GM12891 (cell line): ENCODE data around the gene BLOC1S2. TPM values are rescaled to one million over a fixed set of nuclear protein-coding genes. Genes with fewer than 3 reads are reported as not detected.

ENCODE experiments used
- DNase-seq: peaks from one replicate; pipeline ENCODE4 v3.0.0; 2011; ENCODE audit warnings: low spot score; ENCODE audit not compliant: insufficient read length
- FAIRE-seq: peaks from 2 replicates; lab custom pipeline; 2011; peaks lifted over from hg19 to GRCh38; lab: Jason Lieb, UNC
- PAX5 ChIP-seq: IDR thresholded peaks from 2 replicates; pipeline ENCODE4 v1.6.1; 2011; ENCODE audit warnings: low read length, moderate library complexity, mild to moderate bottlenecking; ENCODE audit not compliant: insufficient read depth, severe bottlenecking
- POLR2A ChIP-seq: IDR thresholded peaks from 2 replicates; pipeline ENCODE4 v1.6.1; 2011; ENCODE audit warnings: low read depth, low read length, control low read depth
- POLR2AphosphoS5 ChIP-seq: IDR thresholded peaks from 2 replicates; pipeline ENCODE4 v1.6.1; 2011; ENCODE audit warnings: low read depth, low read length, control low read depth
- POU2F2 ChIP-seq: IDR thresholded peaks from 2 replicates; pipeline ENCODE4 v1.6.1; 2011; ENCODE audit warnings: low read depth, mild to moderate bottlenecking, control low read depth, low read length, moderate library complexity
- SPI1 ChIP-seq: IDR thresholded peaks from 2 replicates; pipeline ENCODE4 v1.6.1; 2011; ENCODE audit warnings: low read depth, low read length, control low read depth
- TAF1 ChIP-seq: IDR thresholded peaks from 2 replicates; pipeline ENCODE4 v1.6.1; 2011; ENCODE audit warnings: low read depth, low read length, control low read depth
- polyA plus RNA-seq: library from polyadenylated mRNA; unstranded; fragments of >200 nt; gene quantifications from one replicate; pipeline ENCODE4 v1.2.1, GENCODE V29; 2012; ENCODE audit warnings: low read depth, missing spikeins, inconsistent platforms; ENCODE audit not compliant: missing spikeins

Gene BLOC1S2
- 77.0 TPM for polyA plus RNA-seq

DNA sequence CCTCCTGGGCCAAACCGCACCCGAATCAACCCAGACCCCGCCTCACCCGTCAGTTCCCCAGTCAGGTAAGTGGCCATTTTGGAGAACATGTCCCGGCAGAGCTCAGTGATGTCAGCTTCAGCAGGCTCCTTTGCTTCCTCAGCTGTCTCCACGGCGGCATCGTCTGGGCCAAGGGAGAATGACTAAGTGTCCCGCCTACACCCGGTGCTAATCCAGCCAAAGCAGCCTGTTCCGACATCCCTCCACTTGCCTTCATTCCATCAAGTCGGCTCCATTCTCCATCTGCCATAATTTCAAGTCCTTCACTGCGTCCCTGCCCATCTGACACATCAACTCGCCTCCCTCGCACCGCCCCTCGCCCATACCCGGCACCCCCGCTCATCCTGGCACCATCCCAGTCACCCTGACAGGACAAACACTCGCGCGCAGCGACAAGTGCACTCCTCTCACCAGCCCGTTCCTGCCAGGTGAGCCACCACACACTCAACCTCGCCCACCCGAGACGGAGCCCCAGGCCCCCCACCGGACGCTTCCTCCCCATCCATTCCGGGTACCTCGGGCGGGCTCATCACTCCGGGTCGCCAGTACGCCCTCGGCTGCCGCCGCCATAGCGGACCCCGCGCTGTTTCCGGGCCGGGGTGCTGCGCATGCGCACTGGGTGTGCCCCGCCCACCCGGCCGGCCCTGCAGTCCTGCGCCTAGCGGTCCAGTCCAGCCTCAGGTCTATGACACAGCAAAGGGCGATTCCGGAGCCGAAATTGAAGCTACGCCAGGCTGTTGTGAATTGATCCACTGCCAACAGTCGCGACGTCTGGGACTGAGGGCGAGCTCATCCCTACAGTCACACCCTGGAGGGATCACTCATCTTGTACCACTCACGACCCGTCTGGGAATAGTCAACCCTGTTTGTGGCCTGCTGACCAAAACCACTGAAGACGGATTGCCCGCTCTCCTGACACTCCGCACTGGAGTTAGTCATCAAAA lies at the start of gene BLOC1S2:
TSS of gene BLOC1S2 (minus strand) at position 630 of the 983 bp plus-strand sequence. CDS start at position 609, 21 bp downstream.
- TF ChIP-seq POU2F2 (peak; percentile 67; the same call in 1 of the 2 replicates), POLR2AphosphoS5 (peak; percentile 84), POLR2A (peak; percentile 88), TAF1 (peak; percentile 82), SPI1 (0 out of 2 replicates have a peak, but pooled peaks have one; percentile 9), PAX5 (no peak)
- FAIRE-seq (peak; percentile 96), DNase-seq (peak; percentile 92)

- TF ChIP-seq POLR2AphosphoS5: no peak
- TF ChIP-seq POLR2A: no peak
- no peak for TF ChIP-seq TAF1
- TF ChIP-seq PAX5: no peak
- no peak for TF ChIP-seq POU2F2
- no peak for TF ChIP-seq SPI1
- DNase-seq (no peak), FAIRE-seq (no peak)
These were observed 48.3 kb upstream of the BLOC1S2 start for GRCh38 chr10:100334762-100335161.

GRCh38 chr10:100333661-100334440 lies 47.4 kb upstream of the BLOC1S2 start:
- FAIRE-seq (no peak), DNase-seq (no peak)
- TF ChIP-seq POU2F2: no peak
- TF ChIP-seq PAX5: no peak
- no peak for TF ChIP-seq SPI1
- TF ChIP-seq POLR2A: no peak
- TF ChIP-seq TAF1: no peak
- TF ChIP-seq POLR2AphosphoS5: no peak

GRCh38 chr10:100333106-100333505 lies 46.6 kb upstream of the BLOC1S2 start:
- FAIRE-seq: no peak
- no peak for TF ChIP-seq POU2F2
- TF ChIP-seq POLR2A: no peak
- no peak for TF ChIP-seq POLR2AphosphoS5
- no peak for TF ChIP-seq SPI1
- TF ChIP-seq TAF1: no peak
- no peak for TF ChIP-seq PAX5
- DNase-seq: no peak

DNA sequence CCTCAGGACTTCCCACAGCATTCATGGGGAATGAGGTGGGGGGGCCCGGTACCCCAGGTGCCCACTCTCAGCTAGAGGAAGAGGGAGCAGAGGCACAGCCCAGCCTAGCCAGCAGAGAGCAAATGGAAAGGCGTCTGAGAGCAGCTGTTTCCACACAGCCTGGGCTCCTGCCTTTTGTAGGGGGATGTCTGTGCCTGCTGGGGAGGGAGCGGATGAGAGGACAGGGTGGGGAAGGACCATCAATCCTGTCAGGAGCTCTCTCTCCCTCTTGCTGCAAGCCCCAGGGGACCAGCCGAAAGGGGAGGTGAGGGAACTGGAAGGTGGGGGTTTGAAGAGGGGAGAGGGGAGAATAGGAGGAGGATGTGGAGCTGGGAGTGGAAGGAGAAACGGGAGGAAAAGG lies 43.6 kb upstream of the BLOC1S2 start, which contains the start of gene PKD2L1:
TSS of gene PKD2L1 (minus strand) at position 150 of the 400 bp plus-strand sequence. CDS start at position 25, 125 bp downstream.
- no peak for TF ChIP-seq POLR2AphosphoS5
- no peak for TF ChIP-seq PAX5
- TF ChIP-seq SPI1: no peak
- TF ChIP-seq POLR2A: no peak
- TF ChIP-seq POU2F2: no peak
- TF ChIP-seq TAF1: no peak
- DNase-seq (no peak), FAIRE-seq (no peak)

GRCh38 chr10:100328198-100328597 lies 41.7 kb upstream of the BLOC1S2 start:
- no peak for FAIRE-seq
- TF ChIP-seq TAF1 (no peak), POLR2A (no peak), POLR2AphosphoS5 (no peak), POU2F2 (no peak), SPI1 (no peak), PAX5 (no peak)
- DNase-seq: no peak

- FAIRE-seq: no peak
- TF ChIP-seq POU2F2 (no peak), POLR2AphosphoS5 (no peak), SPI1 (no peak), POLR2A (no peak), PAX5 (no peak), TAF1 (no peak)
These were observed 41.2 kb upstream of the BLOC1S2 start for GRCh38 chr10:100327718-100328009.

DNA sequence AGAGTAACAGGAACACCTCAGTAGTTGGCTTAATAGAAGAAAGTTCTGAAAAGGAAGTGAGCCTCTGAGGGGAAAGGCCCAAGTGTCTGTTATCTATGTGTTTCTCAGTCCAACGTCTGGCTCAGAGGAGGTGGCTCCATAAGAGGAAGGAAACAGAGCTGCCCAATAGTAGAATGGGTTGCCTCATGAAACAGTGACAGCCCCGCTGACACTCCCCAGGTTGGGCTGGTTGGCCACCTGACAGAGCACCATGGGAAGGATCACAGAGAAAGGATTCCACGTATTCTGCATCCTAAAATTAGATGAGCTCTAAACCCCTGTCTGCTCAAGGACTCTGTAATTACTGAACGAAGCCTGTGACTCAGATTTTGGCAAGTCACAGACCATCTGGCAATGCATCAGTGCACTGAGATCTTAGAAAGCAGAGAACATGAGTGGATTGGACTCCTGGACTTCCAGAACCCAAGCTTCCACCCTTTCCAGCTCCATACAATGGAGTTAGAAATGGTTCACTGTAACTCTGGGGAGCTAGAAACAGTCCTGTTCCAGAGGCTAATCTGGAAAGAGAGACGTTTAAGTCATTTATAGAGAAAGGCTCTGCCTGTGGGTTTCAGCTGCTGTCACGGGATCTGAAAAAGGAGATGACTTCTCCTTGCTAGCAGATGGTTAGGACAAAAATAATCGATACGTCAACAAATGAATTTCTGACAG lies 40.7 kb upstream of the BLOC1S2 start:
- peak; percentile 96 for FAIRE-seq
- peak; percentile 55 for DNase-seq
- TF ChIP-seq TAF1 (0 out of 2 replicates have a peak, but pooled peaks have one; percentile 12), POU2F2 (no peak), SPI1 (peak; percentile 93), POLR2A (no peak)

More at GRCh38 chr10:100327718-100328009, 41.2 kb upstream of the BLOC1S2 start:
- no peak for DNase-seq
